A673 (cell line): ENCODE data around the gene C12orf57. TPM values are rescaled to one million over a fixed set of nuclear protein-coding genes. Genes with fewer than 3 reads are reported as not detected.

Source experiments
- BruUV-seq: library from RNA; stranded (reverse); fragments of 400-500 nt; replicated peaks from 2 replicates; lab custom pipeline; 2021; lab: Mats Ljungman, UMichigan
- CTCF ChIA-PET: fragments of 300-600 bp; sonication (Branson Sonifier 250); formaldehyde crosslinking; loops from one replicate; lab custom pipeline; 2022; ENCODE audit warnings: antibody characterized with exemption; lab: Charles Lee
- POLR2A ChIA-PET: fragments of 300-600 bp; sonication (Branson Sonifier 250); formaldehyde crosslinking; loops from one replicate; lab custom pipeline; 2022; ENCODE audit warnings: antibody characterized with exemption; ENCODE audit not compliant: low non-redundant PET; lab: Charles Lee
- DNase-seq: peaks from one replicate; pipeline ENCODE4 v3.0.0-alpha.2; 2015; ENCODE audit warnings: low spot score
- H3K27ac ChIP-seq: fragments of 200-600 bp; sonication (generic); 2 replicates; pipeline ENCODE4 v1.5.1; 2016; ENCODE audit warnings: mixed run types, low read depth, mild to moderate bottlenecking, mixed read lengths, antibody characterized with exemption, low read length; ENCODE audit not compliant: poor library complexity, severe bottlenecking
- H3K27me3 ChIP-seq: fragments of 200-600 bp; sonication (generic); replicated peaks from 2 replicates; pipeline ENCODE4 v1.6.1; 2017; ENCODE audit warnings: mixed run types, low read depth, mild to moderate bottlenecking, mixed read lengths, antibody characterized with exemption, low read length; ENCODE audit not compliant: insufficient read depth, poor library complexity
- H3K36me3 ChIP-seq: fragments of 200-600 bp; sonication (generic); 2 replicates; pipeline ENCODE4 v1.6.1; 2016; ENCODE audit warnings: mixed run types, mild to moderate bottlenecking, mixed read lengths, antibody characterized with exemption, low read length; ENCODE audit not compliant: insufficient read depth, poor library complexity, severe bottlenecking
- H3K4me1 ChIP-seq: fragments of 200-600 bp; sonication (generic); 2 replicates; pipeline ENCODE4 v1.6.1; 2017; ENCODE audit warnings: mixed run types, mild to moderate bottlenecking, mixed read lengths, antibody characterized with exemption, low read length; ENCODE audit not compliant: insufficient read depth, poor library complexity, severe bottlenecking
- H3K4me3 ChIP-seq: fragments of 200-600 bp; sonication (generic); 2 replicates; pipeline ENCODE4 v1.5.1; 2016; ENCODE audit warnings: low read depth, mixed run types, mild to moderate bottlenecking, mixed read lengths, low read length; ENCODE audit not compliant: poor library complexity, severe bottlenecking
- H3K9me3 ChIP-seq: fragments of 200-600 bp; sonication (generic); 2 replicates; pipeline ENCODE4 v1.6.1; 2016; ENCODE audit warnings: mixed run types, low read depth, mild to moderate bottlenecking, mixed read lengths, antibody characterized with exemption, low read length; ENCODE audit not compliant: poor library complexity, severe bottlenecking
- CTCF ChIP-seq: fragments of 300-800, 200-600 bp; sonication (generic); conservative IDR thresholded peaks from 2 replicates; pipeline ENCODE4 v1.5.1; 2017; ENCODE audit warnings: low read depth, mild to moderate bottlenecking, antibody characterized with exemption, low read length, moderate library complexity, mixed read lengths
- EZH2 ChIP-seq: fragments of 200-600 bp; sonication (generic); IDR thresholded peaks from 2 replicates; pipeline ENCODE4 v1.6.1; 2017; ENCODE audit warnings: borderline replicate concordance, low read depth, mild to moderate bottlenecking, mixed read lengths, antibody characterized with exemption, low read length; ENCODE audit not compliant: poor library complexity, severe bottlenecking
- intact Hi-C: fragments of 100-400 bp; cut with micrococcal nuclease; formaldehyde crosslinking; loops from one replicate; pipeline ENCODE4 v1.10.0; 2022; ENCODE audit not compliant: unreplicated experiment
- total RNA-seq: library from RNA; stranded (reverse); gene quantifications from 2 replicates; pipeline ENCODE4 v1.2.3, GENCODE V29; 2021

C12orf57 gene
- total RNA-seq, 1 experiment from 2014 or later: 260 TPM

GRCh38 chr12:6925239-6925539, 18.6 kb upstream of the C12orf57 start:
- Histone ChIP-seq H3K4me3 (peak overlapping the region; percentile 26), H3K36me3 (peaks cover 27% of the 10 kb centered on the region), H3K27ac (peak overlapping the region; percentile 95), H3K27me3 (no peaks in the 10 kb centered on the region), H3K9me3 (no peaks in the 10 kb centered on the region), H3K4me1 (peaks cover 39% of the 10 kb centered on the region)
- ChIA-PET POLR2A (interaction anchor here (1.5 kb wide), 1 partner anchor 19 kb away, joined by 11 read pairs; the partner anchor contains the start of genes C12orf57 and RNU7-1), CTCF (interaction anchor here (1.0 to 1.7 kb wide), 7 partner anchors 8 to 188 kb away, joined by 3 to 11 read pairs (median 5); partner anchors contain the start of genes C12orf57 and RNU7-1)
- no TSS peak for BruUV-seq
- intact Hi-C loops: loop anchor here (1.0 to 2.0 kb wide), 2 partner anchors 14 to 37 kb away; no protein-coding TSS in a partner anchor
- TF ChIP-seq CTCF: no peak
- no peak for TF ChIP-seq EZH2
- peak; percentile 70 for DNase-seq

- Histone ChIP-seq H3K27me3 (no peaks in the 10 kb centered on the region), H3K27ac (peak overlapping the region; percentile 95), H3K4me3 (peak overlapping the region; percentile 36), H3K36me3 (peaks cover 26% of the 10 kb centered on the region), H3K4me1 (peaks cover 39% of the 10 kb centered on the region), H3K9me3 (no peaks in the 10 kb centered on the region)
- BruUV-seq: no TSS peak
- POLR2A ChIA-PET: interaction anchor here (1.1 to 1.5 kb wide), 2 partner anchors 18 to 19 kb away, joined by 3 to 11 read pairs; partner anchors contain the start of genes C12orf57 and RNU7-1
- CTCF ChIA-PET: interaction anchor here (1.0 to 1.7 kb wide), 7 partner anchors 9 to 188 kb away, joined by 3 to 11 read pairs (median 5); partner anchors contain the start of genes C12orf57 and RNU7-1
- peak; percentile 81 for DNase-seq
- intact Hi-C loops: loop anchor here (1.0 to 2.0 kb wide), 2 partner anchors 13 to 37 kb away; no protein-coding TSS in a partner anchor
- TF ChIP-seq CTCF (no peak), EZH2 (no peak)
Measured at GRCh38 chr12:6925540-6926279, 18.1 kb upstream of the C12orf57 start.

- Histone ChIP-seq H3K36me3 (peaks cover 12% of the 10 kb centered on the region), H3K9me3 (no peaks in the 10 kb centered on the region), H3K27ac (peak within 1 kb of the TSS; percentile 95), H3K4me1 (peaks cover 39% of the 10 kb centered on the region), H3K4me3 (peak within 1 kb of the TSS; percentile 99), H3K27me3 (no peaks in the 10 kb centered on the region)
- BruUV-seq: no TSS peak
- DNase-seq: peak; percentile 83
- ChIA-PET CTCF (interaction anchor here (0.6 to 0.9 kb wide), 3 partner anchors 12 to 54 kb away, joined by 3 to 4 read pairs (median 3); partner anchors contain the start of gene SPSB2), POLR2A (interaction anchor here (1.0 kb wide), 1 partner anchor 1186 kb away, joined by 4 read pairs; no protein-coding TSS in a partner anchor)
- intact Hi-C loops: no loop called here
- TF ChIP-seq CTCF (no peak), EZH2 (no peak)
Measured at GRCh38 chr12:6927379-6928021, 16.3 kb upstream of the C12orf57 start, which contains the start of gene ATN1. Gene ATN1 (plus strand): TSS chr12:6927959. CDS start chr12:6934002, 6,043 bp downstream.
